ENCODE data around the gene HNRNPAB. TPM values are rescaled to one million over a fixed set of nuclear protein-coding genes. Genes with fewer than 3 reads are reported as not detected.

Gene HNRNPAB
- total and polyA plus RNA-seq, 9 of the 15 experiments (the other 6 are each of a cell fraction or from before 2014, with no cell fraction given), result 34.6 to 425 (median 236) TPM

GRCh38 chr5:178204182-178204934, at the start of gene HNRNPAB (continued):
- no peak; the same call in 1 of the 2 replicates for TF ChIP-seq JUND (IDR thresholded peaks at IDR 0.05; ENCODE audit: borderline replicate concordance, low read depth, low read length)
- TF ChIP-seq JUND (tag; IDR thresholded peaks at IDR 0.05; ENCODE audit: borderline replicate concordance, low read depth, low read length), result no peak; the same call in 2 of the 3 replicates
- no peak for TF ChIP-seq ZNF280A (IDR thresholded peaks at IDR 0.05; ENCODE audit: low read depth, partially characterized antibody)
- TF ChIP-seq NONO (IDR thresholded peaks at IDR 0.05; ENCODE audit: low read depth in 2 of 2, low read length in 1 of 2), result peak; percentile 74 to 100
- TF ChIP-seq ZNF212 (CRISPR knock-in tag; IDR thresholded peaks at IDR 0.05), result peak; percentile 63; the same call in 1 of the 2 replicates
- TF ChIP-seq RUNX1 (IDR thresholded peaks at IDR 0.05; ENCODE audit: low read depth), result no peak
- TF ChIP-seq EGR1 (conservative IDR thresholded peaks at IDR 0.05), result no peak
- TF ChIP-seq ILF3 (IDR thresholded peaks at IDR 0.05; ENCODE audit: borderline replicate concordance), result peak; percentile 34; the same call in 1 of the 2 replicates
- no peak for TF ChIP-seq ELF1 (tag; IDR thresholded peaks at IDR 0.05)

Measured in K562 (cell line).